HG03520 (cell line): Measurements from ENCODE around the gene CMTM6.
"Not testable (repeated sequence)": the region's sequence is repeated elsewhere in the genome, so short reads cannot be mapped to it uniquely, and the experiment has no call there.

ENCODE experiments used
- ATAC-seq: cut with Tn5 transposase; IDR thresholded peaks from one replicate; pipeline ENCODE4 v1.9.1; 2021; ENCODE audit warnings: mild to moderate bottlenecking, moderate library complexity; ENCODE audit not compliant: unreplicated experiment

The CMTM6 gene

GRCh38 chr3:32502118-32502945, at the start of gene CMTM6:
Gene CMTM6 (minus strand): TSS chr3:32502852. CDS start chr3:32502745, 107 bp downstream.
- peak; percentile 54 for ATAC-seq

DNA sequence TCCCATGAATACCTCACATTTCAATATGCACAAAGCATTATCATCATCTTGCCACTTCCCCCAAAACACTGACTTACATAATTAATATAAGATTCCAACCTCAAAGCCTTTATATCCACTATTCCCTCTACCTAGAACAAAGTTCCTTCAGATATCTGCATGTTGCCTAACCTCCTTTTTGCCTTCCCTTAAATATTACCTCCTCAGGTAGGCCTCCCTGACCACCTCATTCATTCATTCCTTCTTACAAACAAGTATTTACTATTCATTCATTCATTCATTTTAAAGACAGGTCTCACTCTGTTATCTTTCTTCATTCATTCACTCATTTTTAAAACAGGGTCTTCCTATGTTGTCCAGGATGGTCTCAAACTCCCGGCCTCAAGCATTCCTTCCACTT, 49.4 kb upstream of the CMTM6 start:
- no peak for ATAC-seq

DNA sequence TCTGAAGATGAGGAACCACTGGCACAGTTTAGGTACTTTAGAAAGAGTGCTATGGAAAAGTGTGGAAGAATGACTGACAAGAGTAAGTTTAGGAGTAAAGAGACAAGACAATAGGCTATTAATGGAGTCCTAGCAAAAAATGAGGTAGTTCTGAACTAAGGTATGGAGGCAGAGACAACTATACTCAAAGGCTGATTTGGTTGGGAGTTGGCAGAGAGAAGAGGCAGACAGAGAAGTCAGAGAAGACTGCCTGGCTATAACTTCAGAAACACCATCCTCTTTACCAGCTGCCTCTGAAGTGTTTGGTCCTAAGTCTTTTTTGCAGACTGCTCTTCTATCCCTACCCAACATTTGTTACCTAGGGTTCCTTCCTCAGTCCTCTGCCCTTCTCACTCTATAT, 48.8 kb upstream of the CMTM6 start:
- no peak for ATAC-seq

DNA sequence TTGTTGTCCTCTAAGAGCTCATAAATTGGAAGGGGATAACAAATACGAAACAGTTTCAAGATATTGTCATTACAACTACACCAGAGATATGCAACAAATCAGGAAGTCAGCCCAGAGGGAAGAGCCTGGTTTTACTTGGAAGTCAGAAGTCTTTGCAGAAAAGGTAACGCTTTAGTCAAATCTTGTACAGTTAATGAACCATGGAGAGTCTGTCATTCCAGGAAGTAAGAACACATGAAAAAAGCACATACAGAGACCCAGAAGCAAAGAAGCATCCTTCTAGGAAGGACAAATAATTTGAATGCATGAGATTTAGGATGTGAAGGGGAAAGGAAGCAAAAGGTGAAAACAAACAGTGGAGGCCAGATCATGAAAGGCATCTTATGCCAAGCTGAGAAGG, 48.4 kb upstream of the CMTM6 start:
- no peak for ATAC-seq

DNA sequence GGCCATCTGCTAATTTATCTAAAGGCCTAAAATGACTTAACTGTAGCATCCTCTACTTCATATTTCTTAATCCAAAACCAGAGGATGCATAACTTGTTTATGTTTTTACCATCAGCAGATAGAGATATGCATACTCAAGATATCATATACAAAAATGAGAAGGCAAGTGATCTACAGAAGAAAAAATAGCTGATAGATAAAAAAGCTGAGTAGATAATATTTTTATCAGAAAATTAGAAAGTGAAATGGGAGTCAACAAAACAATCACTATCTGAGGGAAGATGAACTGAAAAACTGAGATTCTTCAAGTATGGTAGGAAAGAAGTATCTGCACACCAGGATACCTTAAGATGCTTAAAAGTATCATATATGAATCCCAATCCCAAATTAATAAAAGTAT, 42.7 kb upstream of the CMTM6 start:
- no peak for ATAC-seq

GRCh38 chr3:32544894-32545293, 42.2 kb upstream of the CMTM6 start:
- no peak for ATAC-seq

DNA sequence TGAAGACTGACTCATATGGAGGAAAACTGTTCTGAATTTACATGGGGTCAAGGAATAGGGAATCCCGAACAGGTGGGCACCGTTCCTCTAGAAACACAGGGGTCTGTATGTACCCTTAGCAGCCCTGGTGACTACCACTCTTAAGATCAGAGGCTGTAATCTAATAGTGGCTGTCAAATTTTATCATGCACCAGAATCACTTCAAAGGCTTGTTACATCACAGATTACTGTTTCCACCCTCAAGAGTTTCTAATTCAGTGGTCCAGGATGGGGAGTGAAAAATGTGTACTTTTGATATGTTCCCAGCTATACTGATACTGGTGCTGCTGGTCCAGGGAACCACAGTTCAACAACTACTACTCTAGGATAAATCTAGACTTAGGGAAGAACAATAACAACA, 40.2 kb upstream of the CMTM6 start:
- no peak for ATAC-seq

DNA sequence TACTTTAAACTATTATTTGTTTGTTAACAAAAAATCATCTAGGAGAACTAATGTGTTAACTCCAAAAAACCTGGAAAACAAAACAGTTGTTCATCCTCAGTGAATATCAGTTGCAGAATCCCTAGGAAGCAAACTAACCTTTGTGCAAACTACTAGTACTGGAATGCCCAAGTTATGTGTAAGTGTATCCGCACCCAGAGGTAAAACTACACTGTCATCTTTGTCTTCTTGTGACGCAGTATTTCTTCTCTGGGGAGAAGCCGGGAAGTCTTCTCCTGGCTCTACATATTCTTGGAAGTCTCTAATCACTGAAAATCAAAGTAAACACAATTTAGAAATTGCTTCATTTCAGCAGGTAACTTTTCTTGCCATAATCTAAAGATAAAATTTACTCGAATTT, 38.2 kb upstream of the CMTM6 start:
- ATAC-seq: no peak

GRCh38 chr3:32532434-32532833, 29.8 kb upstream of the CMTM6 start:
- no peak for ATAC-seq

- no peak for ATAC-seq
Measured at GRCh38 chr3:32531010-32531647, 28.5 kb upstream of the CMTM6 start.

DNA sequence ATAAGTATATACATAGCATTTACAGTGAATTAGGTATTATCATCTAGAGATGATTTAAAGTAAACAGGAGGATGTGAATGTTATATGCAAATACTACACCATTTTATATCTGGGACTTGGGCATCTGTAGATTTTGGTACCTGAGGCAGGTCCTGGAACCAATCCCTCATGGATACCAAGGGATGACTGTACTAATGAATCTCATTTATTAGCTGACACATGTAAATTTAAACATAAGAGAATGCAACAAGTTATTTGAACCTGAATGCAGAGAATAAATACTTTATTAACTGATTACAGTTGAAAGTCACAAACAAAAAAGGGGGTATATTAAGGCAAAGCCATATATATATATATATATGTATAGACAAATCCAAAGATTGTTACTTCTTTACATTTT, 23.1 kb upstream of the CMTM6 start:
- ATAC-seq: no peak

GRCh38 chr3:32522682-32523081, 20.0 kb upstream of the CMTM6 start:
- ATAC-seq: no peak

DNA sequence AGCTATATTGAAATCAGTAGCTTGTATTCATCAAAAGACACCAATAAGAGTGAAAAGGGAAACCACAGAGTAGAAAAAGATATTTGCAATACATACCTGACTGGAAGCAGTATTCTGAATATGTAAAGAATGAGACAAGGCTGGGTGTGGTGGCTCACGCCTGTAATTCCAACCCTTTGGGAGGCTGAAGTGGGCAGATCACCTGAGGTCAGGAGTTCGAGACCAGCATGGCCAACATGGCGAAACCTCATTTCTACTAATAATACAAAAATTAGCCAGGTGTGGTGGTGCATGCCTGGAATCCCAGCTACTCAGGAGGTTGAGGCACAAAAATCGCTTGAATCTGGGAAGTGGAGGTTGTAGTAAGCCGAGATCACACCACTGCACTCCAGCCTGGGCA, 16.3 kb upstream of the CMTM6 start:
- ATAC-seq: not testable (repeated sequence)

DNA sequence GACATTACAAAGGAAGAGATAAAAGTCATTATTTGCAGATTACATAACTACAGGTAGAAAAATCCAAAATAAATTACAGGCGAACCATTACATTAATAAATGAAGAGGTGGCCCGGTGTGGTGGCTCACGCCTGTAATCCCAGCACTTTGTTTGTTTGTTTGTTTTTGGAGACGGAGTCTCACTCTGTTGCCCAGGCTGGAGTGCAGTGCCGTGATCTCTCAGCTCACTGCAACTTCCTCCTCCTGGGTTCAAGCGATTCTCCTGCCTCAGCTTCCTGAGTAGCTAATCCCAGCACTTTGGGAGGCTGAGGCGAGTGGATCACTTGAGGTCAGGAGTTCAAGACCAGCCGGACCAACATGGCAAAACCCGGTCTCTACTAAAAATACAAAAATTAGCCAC, 14.1 kb upstream of the CMTM6 start:
- not testable (repeated sequence) for ATAC-seq

- no peak for ATAC-seq
Measured at GRCh38 chr3:32511005-32511404, 8.4 kb upstream of the CMTM6 start.

- ATAC-seq: peak; percentile 91
Measured at GRCh38 chr3:32510075-32510724, 7.5 kb upstream of the CMTM6 start.

DNA sequence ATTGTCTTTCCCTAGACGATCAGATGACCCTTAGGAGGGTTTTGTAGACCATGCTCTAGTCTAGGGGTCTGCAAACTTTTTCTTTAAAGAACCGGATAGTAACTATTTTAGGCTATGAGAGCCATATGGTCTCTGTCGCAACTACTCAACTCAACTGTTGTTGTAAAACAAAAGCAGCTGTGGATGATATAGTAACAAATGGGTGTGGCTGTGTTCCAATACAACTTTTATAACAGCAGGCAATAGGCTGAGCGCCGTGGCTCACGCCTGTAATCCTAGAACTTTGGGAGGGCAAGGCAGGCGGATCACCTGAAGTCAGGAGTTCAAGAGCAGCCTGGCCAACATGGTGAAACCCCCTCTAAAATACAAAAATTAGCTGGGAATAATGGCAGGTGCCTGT, 6.1 kb upstream of the CMTM6 start:
- no peak for ATAC-seq

DNA sequence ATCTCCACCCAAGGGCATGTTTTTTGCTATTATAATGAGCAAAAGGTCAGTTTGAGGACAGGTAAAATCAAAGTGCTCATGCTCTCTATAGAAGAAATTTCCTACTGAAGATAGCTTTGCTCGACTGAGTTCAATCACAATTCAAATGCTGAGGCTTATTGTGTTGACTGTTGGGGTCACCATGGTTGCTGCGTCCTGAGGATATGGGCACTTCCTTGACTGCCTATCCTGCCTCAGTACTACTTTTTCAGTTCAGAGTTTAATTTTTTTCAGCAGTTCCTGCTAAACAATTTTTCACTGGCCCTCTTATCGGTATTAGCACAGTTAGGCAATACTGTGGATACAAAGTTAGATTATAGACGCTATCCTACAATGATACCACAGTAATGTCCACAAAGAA, 3.8 kb upstream of the CMTM6 start:
- ATAC-seq: no peak

DNA sequence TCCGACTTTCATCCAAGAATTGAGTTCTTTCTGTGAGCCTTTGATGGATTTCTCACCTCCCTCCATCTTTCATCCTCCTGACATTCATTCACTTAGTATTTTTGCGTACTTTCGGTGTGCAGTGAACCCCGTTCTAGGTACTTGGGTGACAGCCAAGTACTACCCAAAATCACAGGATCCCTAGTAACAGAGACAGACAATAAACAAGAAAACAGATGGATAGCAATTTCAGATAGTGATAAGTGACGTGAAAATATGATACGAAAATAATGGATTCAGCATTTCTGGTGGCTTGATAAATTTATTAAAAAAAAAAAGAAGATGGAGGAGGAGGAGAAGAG, 264 bp upstream of the CMTM6 start:
- ATAC-seq: no peak

DNA sequence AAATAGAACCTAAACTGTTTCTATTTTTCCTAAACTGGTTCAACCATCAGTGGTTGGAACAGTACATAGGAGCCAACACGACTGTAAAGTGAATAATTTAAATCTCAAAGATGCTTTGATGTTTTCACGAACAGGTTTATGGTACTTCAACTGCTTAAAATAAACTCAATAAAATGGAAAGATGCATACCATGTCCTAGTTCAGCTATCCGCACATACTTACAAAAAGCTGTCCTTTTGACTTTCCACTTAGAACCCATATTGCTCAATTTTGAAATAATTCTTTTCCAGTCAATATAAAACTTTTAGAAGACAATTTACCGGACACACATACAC, 902 bp downstream of the CMTM6 start:
- ATAC-seq: peak; percentile 2

DNA sequence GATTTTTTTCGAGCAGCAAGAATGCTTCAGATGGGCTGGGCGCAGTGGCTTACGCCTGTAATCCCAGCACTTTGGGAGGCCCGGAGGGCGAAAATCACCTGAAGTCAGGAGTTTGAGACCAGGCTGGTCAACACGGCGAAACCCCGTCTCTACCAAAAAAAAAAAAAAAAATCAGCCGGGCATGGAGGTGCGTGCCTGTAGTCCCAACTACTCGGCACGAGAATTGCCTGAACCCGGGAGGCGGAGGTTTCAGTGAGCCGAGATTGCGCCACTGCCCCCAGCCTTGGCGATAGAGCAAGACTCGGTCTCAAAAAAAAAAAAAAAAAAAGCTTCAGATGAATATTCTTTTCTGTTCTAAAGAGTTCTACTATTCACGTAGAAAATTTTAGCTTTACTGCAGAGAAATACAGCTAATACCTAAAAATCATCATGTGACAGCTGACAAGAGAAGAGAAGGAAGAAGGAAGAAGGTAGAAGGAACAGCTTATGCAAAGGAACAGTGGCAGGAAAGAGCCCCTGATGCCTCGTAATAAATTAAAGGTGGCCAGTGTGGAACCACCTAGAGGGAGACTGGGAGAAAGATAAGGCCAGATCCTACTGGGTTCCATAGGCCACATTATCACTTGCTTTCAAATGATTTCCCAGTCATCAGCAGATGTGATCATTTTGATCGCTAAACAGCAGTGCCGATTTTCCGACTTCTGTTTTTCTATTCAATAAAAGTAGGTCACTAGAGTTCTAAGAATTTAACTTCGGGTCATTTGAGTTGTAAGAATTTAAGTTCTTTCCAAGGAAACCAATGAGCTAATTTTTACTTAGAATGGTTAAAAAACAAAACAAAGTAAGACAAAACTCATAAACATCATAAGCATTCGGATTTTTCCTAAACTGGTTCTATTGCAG, 1.5 kb downstream of the CMTM6 start:
- no peak for ATAC-seq
